ENCODE results near the gene ANXA4. TPM values are rescaled to one million over a fixed set of nuclear protein-coding genes. Genes with fewer than 3 reads are reported as not detected.

The ANXA4 gene
- total RNA-seq, 4 donors from 2014 or later = 106 to 216 (median 156) TPM

GRCh38 chr2:69716555-69717120 lies 25.3 kb upstream of the ANXA4 start:
- TF ChIP-seq POLR2A (IDR thresholded peaks at IDR 0.05) = no peak
- TF ChIP-seq, protein P1, sequence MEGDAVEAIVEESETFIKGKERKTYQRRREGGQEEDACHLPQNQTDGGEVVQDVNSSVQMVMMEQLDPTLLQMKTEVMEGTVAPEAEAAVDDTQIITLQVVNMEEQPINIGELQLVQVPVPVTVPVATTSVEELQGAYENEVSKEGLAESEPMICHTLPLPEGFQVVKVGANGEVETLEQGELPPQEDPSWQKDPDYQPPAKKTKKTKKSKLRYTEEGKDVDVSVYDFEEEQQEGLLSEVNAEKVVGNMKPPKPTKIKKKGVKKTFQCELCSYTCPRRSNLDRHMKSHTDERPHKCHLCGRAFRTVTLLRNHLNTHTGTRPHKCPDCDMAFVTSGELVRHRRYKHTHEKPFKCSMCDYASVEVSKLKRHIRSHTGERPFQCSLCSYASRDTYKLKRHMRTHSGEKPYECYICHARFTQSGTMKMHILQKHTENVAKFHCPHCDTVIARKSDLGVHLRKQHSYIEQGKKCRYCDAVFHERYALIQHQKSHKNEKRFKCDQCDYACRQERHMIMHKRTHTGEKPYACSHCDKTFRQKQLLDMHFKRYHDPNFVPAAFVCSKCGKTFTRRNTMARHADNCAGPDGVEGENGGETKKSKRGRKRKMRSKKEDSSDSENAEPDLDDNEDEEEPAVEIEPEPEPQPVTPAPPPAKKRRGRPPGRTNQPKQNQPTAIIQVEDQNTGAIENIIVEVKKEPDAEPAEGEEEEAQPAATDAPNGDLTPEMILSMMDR (IDR thresholded peaks at IDR 0.05) = no peak
- Histone ChIP-seq H3K36me3 (no peaks in the 10 kb centered on the region), H3K27me3 (no peaks in the 10 kb centered on the region), H3K4me1 (peaks cover 0 to 4% (median 0%) of the 10 kb centered on the region in 4 donors), H3K4me3 (no peak overlapping the region), H3K9me3 (no peaks in the 10 kb centered on the region), H3K27ac (no peak overlapping the region)
- DNase-seq = no peak

GRCh38 chr2:69717186-69717585 lies 24.7 kb upstream of the ANXA4 start:
- TF ChIP-seq POLR2A (IDR thresholded peaks at IDR 0.05) = no peak
- TF ChIP-seq, protein P1 (IDR thresholded peaks at IDR 0.05) = no peak
- Histone ChIP-seq H3K4me3 (no peak overlapping the region), H3K27me3 (no peaks in the 10 kb centered on the region), H3K27ac (no peak overlapping the region), H3K36me3 (no peaks in the 10 kb centered on the region), H3K9me3 (no peaks in the 10 kb centered on the region), H3K4me1 (peaks cover 0 to 4% (median 0%) of the 10 kb centered on the region in 4 donors)
- DNase-seq = no peak

- no peak for TF ChIP-seq POLR2A (IDR thresholded peaks at IDR 0.05)
- TF ChIP-seq, protein P1 (IDR thresholded peaks at IDR 0.05) = no peak
- no peaks in the 10 kb centered on the region for H3K27me3 ChIP-seq
- no peaks in the 10 kb centered on the region for H3K9me3 ChIP-seq
- no peak overlapping the region for H3K4me3 ChIP-seq
- peaks cover 0 to 4% (median 0%) of the 10 kb centered on the region in 4 donors for H3K4me1 ChIP-seq
- H3K27ac ChIP-seq = no peak overlapping the region
- H3K36me3 ChIP-seq = no peaks in the 10 kb centered on the region
- no peak for DNase-seq
Observed at GRCh38 chr2:69717861-69718273, 24.1 kb upstream of the ANXA4 start.

DNA sequence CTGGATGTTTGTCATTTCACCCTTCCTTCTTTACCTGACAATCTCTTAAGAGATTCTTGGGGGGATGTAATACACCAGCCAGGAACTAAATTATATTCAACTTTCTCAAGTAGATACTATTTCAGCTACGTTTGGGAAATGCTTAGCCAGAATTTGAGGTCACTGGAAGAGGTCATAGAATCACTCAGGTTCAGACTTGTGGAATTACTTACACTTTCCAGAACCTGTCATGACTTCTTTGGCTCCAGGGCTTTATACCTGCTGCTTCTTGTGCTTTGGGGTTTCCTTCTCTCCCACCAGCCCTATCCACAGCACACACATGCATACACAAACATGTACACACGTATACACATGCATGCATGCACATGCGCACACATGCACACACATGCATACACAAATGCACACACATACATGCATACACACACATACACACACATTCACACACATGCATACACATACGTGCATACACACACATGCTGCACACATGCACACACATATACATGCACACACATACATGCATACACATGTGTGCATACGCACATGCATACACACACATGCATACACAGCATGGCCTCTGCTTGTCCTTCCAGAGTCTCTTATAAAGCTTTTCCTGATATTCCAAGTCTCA lies 23.5 kb upstream of the ANXA4 start:
- H3K4me3 ChIP-seq = no peak overlapping the region
- H3K9me3 ChIP-seq = no peaks in the 10 kb centered on the region
- peaks cover 0 to 4% (median 0%) of the 10 kb centered on the region in 4 donors for H3K4me1 ChIP-seq
- no peak overlapping the region for H3K27ac ChIP-seq
- H3K36me3 ChIP-seq = no peaks in the 10 kb centered on the region
- DNase-seq = no peak
- no peaks in the 10 kb centered on the region for H3K27me3 ChIP-seq
- TF ChIP-seq POLR2A (IDR thresholded peaks at IDR 0.05) = no peak
- TF ChIP-seq, protein P1 (IDR thresholded peaks at IDR 0.05) = no peak

DNA sequence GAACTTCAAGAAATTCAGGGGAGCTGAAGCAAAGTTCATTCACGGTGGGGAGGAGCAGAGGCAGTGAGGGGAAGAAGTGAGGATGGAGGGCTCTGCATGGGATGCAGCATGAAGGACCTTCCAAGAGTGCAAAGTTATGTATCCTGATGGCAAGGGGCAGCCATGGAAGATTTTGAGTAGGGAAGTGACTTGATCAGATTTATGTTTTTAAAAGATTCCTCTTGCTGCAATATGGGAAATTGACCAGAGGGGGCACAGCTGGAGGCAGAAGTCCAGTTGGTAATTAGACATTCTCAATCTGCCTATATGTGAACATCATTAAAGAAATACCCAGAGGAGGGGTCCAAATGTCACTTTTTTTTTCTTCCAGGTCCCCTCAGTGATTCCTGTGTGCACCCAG lies 21.5 kb upstream of the ANXA4 start:
- no peak for DNase-seq
- Histone ChIP-seq H3K27me3 (no peaks in the 10 kb centered on the region), H3K9me3 (no peaks in the 10 kb centered on the region), H3K36me3 (no peaks in the 10 kb centered on the region), H3K4me3 (no peak overlapping the region), H3K4me1 (peaks cover 0 to 3% (median 0%) of the 10 kb centered on the region in 4 donors), H3K27ac (no peak overlapping the region)
- TF ChIP-seq, protein P1 (IDR thresholded peaks at IDR 0.05) = peak in 2 of 6 experiments; percentile 7 to 13
- TF ChIP-seq POLR2A (IDR thresholded peaks at IDR 0.05) = no peak
